GOT3 (cell line): ENCODE measurements around the gene MIGA1.
"Not testable (repeated sequence)": the region's sequence is repeated elsewhere in the genome, so short reads cannot be mapped to it uniquely, and the experiment has no call there.

ENCODE experiments used
- DNase-seq: peaks from one replicate; lab custom pipeline; 2025; ENCODE audit warnings: mixed read lengths; lab: John Stamatoyannopoulos, UW

The MIGA1 gene

DNA sequence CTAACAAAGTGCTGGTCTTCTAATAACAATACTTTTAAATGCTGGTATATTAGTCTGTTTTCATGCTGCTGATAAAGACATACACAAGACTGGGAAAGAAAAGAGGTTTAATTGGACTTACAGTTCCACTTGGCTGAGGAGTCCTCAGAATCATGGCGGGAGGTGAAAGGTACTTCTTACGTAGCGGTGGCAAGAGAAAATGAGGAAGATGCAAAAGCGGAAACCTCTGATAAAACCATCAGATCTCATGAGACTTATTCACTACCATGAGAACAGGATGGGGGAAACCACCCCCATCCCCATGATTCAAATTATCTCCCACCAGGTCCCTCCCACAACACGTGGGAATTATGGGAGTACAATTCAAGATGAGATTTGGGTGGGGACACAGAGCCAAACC is 139.5 kb downstream of the MIGA1 start:
- DNase-seq = not testable (repeated sequence)

DNA sequence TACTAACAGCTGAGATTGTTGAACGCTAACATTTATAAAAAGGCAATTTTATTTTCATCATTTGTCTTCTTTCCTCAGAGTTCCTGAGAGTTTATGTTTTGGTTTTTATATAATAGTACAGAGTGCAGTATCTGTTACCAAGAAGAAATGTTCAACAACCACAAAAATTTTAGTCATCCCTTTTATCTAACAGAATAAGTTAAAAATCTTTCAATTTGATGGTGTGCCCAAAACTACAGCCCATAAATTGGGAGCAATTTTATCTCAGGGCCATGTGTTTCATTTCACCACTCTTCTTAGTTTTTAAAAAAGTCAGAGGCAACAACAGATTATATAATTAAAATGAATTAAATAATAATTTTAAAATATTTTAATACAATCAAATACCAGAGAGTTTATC is 146.1 kb downstream of the MIGA1 start:
- no peak for DNase-seq

DNA sequence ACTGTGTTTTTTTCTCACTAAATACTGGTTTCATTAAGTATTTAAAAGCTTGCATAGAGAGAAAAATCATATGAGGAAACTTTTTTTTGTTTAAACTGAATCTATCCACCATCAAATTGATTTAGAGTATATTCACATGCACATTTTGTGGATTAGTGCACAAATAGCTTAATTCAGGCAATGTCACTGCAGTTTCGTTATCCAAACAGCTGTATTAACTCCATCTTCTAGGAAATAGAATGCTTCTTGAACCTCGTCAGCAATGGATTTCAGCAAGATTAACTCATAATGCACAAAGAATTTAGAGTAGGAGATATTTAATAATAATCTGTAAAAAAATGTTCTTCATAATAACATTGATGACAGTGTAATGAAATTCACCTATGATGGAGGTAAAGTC is 146.5 kb downstream of the MIGA1 start:
- no peak for DNase-seq

DNA sequence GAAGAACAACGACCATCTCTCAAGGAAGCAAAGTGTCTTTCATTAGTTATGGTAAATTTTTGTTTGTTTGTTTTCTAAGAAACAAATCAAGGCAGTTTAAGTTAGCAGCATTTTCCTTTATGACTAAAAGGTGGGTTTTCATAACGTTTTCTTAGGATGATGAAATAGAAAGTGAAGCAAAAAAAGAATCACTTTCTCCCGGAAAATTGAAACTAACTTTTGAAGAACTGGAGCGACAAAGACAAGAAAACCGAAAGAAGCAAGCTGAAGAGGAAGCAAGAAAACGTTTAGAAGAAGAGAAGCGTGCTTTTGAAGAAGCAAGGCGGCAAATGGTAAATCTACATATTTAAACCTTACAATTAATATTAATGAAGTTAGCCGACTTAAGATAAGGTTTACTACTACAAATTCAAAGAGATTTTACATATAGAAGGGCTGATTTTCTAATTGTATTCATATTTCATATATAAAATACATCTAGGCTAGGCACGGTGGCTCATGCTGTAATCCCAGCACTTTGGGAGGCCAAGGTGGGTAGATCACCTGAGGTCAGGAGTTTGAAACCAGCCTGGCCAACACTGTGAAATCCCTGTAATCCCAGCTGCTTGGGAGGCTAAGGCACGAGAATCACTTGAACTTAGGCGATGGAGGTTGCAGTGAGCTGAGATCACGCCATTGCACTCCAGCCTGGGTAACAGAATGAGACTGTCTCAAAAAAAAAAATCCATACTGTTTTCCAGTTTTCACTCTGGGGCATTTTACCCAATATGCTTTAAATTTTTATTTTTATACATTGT is 147.3 kb downstream of the MIGA1 start:
- no peak for DNase-seq

DNA sequence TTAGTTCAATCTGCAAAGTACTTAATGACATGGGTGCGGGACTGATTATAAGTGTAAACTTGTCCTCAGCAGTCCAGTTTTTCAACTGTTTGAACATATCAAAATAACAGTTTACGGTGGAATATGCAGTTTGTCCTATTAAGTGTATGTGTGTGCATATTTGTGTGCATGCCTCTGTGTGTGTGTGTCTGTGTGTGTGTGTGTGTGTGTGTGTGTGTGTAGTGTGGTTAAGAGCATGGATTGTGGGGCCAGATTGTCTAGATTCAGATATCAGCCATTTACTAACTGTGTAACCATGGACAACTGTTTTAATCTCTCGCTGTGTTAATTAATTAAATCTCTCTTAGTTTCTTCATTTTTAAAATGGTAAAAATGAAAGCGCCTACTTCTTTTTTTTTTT is 148.0 kb downstream of the MIGA1 start:
- no peak for DNase-seq
